Activated CD8-positive, alpha-beta memory T cell treated with anti-CD3 and anti-CD28 coated beads for 1 hour (primary cell): Measurements from ENCODE around the gene SMYD5.

Experiments used
- DNase-seq, 2 donors: peaks; one replicate each; pipeline ENCODE4 v3.0.0-alpha.2; 2020; ENCODE audit warnings: low read depth in 1 of 2; ENCODE audit errors: extremely low read depth in 1 of 2

The SMYD5 gene

DNA sequence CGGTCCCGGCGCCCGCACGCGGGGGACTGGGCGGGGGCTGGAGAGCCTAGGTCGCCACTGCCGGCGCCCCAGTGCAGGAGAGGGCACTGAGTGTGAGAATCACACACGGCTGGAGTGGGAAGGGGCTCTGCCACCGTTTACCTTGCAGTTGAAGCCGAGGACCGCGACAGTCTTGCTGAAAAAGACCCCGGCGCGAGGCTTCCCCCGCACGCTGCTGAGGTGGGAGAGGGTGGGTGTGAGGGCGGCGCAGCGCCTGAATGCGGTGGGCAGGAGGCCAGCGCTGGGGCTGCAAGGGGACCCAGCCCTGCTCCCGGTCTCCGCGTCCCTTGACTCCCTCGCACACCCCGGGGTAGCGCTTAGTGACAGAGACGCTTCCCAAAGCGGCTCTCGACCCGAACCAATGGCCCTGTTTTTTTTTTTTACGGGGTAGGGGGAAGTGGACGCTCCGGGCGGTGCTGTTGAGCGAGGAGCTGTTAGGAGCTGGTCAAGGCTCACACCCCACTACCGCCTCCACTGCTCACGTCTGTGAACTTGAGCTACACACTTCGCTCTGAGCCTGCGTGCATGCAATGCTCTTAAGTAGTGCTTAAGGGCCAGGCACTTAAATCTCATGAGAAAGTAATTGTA lies 10.9 kb upstream of the SMYD5 start:
- no peak for DNase-seq

DNA sequence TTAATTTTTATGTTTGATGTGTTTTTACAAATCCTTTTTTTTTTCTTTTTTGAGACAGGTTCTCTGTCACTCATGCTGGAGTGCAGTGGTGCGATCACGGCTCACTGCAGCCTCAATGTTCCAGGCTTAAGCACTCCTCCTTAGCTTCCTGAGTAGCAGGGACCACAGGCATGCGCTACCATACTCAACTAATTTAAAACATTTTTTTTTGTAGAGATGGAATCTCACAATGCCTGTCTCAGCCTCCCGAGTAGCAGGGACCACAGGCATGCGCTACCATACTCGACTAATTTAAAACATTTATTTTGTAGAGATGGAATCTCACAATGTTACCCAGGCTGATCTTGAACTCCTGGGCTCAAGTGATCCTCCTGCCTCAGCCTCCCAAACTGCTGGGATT lies 8.4 kb upstream of the SMYD5 start:
- DNase-seq = no peak

DNA sequence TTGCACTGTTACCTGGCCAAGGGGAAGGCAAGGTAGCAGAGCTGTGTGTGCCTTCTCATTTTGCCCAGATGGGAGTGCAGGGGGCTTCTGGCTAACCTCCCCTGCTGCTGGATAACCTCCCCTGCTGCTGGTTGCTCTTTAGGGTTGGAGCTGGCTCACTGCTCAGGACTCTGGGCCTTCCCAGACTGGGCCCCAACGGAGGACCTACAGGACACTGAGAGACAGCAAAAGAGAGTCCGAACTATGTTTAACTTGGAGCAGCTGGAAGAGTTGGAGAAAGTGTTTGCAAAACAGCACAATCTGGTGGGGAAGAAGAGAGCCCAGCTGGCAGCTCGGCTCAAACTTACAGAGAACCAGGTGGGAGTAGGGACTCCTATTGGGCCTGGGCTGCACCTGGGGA lies 5.8 kb upstream of the SMYD5 start:
- no peak for DNase-seq

DNA sequence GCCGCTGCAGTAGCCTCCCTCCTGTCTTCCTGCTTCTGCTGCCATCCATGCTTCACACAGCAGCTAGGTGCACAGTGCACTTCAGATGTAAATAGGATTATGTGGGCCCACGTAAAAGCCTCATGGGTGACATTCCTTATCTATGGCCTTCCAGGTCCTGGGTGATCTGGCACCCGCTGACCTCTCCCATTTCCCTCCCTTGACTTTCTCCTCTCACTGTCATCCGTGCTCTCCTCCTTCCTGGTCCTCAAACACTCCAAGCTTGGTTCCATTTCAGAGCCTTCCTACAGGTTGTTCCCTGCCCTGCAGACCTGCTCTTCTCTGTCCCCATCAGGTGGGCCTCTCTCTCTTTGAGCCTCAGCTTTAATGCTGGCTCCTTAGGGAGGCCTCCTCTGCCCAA lies 4.0 kb upstream of the SMYD5 start:
- no peak for DNase-seq

- DNase-seq = no peak
These were observed 3.3 kb upstream of the SMYD5 start for GRCh38 chr2:73210696-73211095.

DNA sequence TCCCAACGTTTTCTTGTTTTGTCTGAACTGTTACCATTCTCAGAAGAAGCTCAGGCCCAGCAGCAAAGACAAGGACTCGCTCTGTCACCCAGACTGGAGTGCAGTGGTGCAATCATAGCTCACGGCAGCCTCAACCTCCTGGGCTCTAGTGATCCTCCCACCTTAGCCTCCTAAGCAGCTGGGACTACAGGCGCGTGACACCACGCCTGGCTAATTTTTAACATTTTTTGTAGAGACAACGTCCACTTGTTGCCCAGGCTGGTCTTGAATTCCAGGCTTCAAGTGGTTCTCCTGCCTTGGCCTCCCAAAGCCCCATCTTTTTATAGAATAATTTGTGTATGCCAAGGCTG lies 2.0 kb upstream of the SMYD5 start:
- DNase-seq = no peak

DNA sequence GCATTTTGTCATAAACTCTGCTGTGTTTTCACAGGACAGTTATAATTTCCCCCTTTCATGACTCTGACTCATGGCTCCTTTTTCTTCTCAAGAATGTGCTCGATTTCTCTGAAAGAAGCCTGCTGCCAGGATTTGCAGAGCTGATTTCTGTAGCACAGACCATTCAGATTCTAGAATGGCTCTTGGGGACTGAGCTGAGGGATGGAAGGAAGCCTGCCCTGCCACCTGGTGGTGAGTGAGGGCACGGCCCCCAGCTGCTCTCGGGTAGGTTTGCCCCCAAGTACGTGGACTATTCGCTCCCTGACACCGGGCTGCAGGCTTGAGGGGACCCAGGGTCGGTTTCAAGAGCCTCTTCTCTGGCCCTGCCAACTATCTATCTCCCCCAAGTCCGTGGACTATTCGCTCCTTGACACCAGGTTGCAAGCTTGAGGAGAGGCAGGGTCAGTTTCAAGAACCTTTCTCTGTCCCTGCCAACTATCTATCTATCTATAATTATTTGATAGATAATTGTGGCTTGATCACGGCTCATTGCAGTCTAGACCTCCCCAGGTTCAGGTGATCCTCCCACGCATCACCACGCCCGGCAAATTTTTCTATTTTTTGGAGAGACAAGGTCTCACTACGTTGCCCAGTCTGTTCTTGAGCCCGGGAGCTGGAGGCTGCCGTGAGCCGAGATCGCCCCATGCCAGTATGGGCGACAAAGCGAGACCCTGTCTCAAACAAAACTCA lies 1.4 kb upstream of the SMYD5 start:
- DNase-seq = peak in 1 of 2 donors; percentile 65

- no peak for DNase-seq
These were observed 1.2 kb downstream of the SMYD5 start for GRCh38 chr2:73215254-73215653.

DNA sequence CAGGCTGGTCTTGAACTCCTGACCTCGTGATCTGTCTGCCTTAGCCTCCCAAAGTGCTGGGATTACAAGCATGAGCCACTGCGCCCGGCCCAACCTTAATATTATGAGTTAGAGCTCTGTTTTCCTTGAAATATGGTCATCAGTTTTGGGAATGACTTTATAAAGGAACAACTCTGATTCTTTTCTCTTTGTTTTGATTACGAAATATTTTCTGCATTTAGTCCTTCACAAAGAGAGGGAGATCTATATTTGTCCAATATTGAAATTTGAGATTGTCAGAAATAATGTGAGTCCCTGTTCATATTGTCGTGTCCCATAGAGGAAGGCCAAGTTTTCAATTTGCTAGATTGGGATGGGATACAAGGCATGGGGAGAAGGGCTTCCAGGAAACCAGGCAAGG lies 3.1 kb downstream of the SMYD5 start:
- DNase-seq = no peak

- DNase-seq = no peak
These were observed 3.8 kb downstream of the SMYD5 start for GRCh38 chr2:73217826-73218225.

DNA sequence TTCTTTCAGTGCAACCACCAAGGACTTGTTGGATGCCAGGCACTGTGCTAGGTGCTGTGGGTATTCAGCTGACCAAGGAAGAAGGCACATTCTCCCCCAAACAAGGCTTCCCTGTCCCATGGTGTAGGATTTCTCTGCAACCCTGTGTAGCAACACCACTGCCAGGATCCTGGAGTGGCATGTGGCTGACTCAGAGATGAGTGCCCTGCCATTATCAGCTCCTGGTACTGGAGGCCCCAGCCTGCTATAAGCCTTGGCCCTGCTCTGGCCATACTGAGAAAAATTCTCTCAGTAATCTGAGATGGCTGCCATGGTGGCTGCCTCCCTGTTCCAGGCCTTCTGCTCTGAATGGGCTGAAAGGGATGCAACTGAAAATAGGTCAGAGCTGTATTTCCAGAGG lies 4.3 kb downstream of the SMYD5 start:
- no peak for DNase-seq

- DNase-seq = no peak
These were observed 9.8 kb downstream of the SMYD5 start for GRCh38 chr2:73223821-73224220.

DNA sequence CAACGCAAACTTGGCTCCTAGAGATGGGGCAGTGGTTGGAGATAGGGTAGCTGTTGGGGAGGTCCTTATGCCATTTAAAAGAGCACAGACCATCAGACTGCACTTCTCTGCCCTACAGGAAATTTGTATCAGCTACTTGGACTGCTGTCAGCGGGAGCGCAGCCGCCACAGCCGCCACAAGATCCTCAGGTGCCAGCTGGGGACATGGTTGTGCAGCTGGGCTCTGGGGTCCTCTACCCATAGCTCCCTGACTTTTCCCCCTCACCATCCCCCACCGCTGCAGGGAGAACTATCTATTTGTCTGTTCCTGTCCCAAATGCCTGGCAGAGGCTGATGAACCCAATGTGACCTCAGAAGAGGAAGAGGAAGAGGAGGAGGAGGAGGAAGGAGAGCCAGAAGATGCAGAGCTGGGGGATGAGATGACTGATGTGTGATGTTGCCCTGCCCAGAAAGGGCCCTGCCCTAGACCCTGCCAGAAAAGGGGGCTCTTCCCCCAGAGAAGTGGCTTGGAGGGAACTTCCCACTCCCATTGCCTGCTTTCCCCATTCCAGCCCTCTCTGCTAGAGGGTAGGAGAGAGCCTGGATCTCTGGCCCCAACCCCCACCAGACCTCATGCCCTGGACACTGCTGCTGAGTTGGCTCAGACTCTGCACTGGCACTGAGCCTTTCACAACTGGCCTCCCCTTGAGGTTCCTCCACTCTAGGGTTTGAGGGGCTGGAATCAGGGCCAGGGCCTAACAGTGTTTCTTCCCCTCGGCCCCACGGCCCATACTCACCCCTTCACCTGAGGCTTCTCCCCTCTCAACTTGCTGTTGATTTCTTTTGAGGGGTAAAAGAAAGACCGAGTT lies 11.7 kb downstream of the SMYD5 start:
- DNase-seq = no peak

GRCh38 chr2:73227086-73227485 lies 13.0 kb downstream of the SMYD5 start:
- no peak for DNase-seq

DNA sequence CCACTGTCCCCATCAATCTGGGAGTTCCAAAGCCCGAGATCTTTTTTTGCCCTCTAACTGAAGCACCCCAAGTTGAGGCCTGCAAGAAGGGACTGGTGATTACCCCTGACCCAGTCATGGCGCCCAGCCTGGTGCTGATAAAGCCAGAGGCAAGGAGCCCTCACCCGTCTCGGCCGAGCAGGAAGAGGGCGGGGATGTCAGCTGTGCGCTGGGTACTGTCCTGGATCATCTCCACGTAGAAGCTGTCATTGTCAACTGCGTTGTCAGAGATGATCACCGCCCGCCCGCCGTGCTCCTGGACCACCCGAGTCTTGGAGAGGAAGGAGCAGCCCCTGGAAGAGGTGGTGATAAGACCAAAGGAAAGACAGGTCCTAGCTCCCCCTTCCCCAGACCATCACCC lies 14.6 kb downstream of the SMYD5 start:
- no peak for DNase-seq

GRCh38 chr2:73232403-73233153 lies 18.5 kb downstream of the SMYD5 start:
- DNase-seq = no peak

DNA sequence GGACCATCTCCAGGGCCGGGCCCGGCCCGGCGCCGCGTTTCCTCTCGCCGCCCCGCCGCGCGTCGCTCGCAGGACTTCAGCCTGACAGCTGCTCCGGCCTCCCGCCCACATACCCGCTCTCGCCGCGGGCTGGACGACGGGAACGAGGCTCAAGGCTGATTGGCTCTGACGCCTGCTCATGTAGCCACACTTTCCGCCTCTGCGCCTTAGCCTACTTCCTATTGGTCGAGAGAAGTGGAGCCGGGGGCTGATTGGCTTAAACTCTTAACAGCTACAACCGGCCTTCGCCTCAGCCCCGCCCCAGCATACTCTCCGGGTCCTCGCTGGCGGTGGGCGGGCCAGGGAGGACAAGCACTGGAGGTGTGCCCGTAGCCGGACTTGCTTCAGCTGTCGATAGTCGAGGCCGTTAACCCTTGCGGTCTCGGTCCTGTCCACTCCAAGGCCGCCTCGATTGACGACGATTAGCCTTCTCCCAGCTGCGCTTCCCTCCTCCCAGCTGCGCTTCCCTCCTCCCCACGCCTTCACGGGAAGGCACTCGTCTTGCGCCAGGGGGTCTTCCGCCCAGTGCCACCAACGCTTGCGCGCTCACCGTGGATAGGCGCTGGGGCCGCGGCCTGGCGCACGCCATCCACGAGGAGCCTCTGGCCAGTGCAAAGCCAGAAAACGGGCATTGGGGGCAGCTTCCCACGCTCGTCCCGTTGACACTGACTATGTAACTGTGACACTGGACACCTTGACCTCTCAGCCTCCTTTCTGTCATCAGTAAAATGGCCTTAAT lies 19.3 kb downstream of the SMYD5 start, which contains the start of gene PRADC1:
Gene PRADC1 (minus strand): TSS at position 86 of the 778 bp plus-strand sequence. CDS start 79 bp downstream, at position 7.
- DNase-seq = peak; percentile 85 to 88

GRCh38 chr2:73233932-73234832 lies 20.1 kb downstream of the SMYD5 start, which contains the start of gene CCT7:
Gene CCT7 (plus strand): TSS chr2:73234308. CDS start chr2:73234379, 71 bp downstream.
- DNase-seq = peak; percentile 73 to 78
